HG03045 (cell line): ENCODE results near the gene PRPF38A.

Source experiments
- ATAC-seq: cut with Tn5 transposase; IDR thresholded peaks from one replicate; pipeline ENCODE4 v1.9.1; 2021; ENCODE audit warnings: mild to moderate bottlenecking, moderate library complexity; ENCODE audit not compliant: unreplicated experiment

The PRPF38A gene

DNA sequence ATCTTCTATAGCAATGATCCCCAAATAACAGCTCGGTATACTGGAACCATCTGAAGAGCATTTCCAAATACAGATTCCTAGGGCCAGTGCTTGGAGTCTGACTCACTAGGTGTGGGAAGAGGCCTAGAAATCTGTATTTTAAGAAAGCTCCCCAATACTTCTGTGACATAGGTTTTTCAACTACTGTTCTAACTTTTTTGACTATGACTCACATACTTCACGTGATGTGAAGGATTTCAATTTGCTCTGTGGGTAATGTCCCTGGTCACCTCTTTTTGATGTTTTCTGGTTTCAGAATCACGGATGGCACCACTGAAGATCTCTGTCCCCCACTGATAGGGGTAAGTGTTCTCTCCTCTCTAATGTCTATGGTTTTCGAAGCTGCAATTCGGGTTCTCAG lies 11.2 kb upstream of the PRPF38A start:
- no peak for ATAC-seq

DNA sequence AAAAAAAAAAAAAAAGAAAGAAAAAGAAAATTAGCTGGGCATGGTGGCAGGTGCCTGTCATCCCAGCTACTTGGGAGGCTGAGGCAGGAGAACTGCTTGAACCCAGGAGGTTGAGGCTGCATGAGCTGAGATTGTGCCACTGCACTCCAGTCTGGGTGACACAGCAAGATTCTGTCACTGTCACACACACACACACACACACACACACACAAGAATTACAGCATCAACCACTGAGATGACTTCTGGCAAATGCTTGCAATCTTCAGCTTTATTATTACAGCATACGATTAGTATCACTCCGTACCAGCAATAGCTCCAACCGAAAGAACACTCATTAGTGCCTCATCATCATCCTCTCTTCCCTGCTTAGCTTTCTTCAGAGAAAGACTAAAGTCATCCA lies 4.8 kb upstream of the PRPF38A start:
- no peak for ATAC-seq

DNA sequence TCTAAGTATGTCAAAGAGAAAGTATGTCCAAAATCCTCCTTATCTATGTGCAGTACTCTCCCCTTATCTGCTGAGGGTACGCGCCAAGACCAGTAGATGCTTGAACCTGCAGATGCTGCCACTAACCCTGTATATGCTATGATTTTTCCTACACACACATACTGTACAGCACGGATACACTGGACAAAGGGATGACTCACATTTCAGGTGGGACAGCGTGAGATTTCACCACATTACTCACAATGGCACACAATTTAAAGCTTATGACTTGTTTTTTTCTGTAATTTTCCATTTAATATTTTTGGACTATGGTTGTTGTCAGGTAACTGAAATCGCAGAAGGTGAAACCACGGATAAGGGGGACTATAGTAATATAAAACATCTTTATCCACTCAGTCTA lies 4.3 kb upstream of the PRPF38A start:
- ATAC-seq = no peak

DNA sequence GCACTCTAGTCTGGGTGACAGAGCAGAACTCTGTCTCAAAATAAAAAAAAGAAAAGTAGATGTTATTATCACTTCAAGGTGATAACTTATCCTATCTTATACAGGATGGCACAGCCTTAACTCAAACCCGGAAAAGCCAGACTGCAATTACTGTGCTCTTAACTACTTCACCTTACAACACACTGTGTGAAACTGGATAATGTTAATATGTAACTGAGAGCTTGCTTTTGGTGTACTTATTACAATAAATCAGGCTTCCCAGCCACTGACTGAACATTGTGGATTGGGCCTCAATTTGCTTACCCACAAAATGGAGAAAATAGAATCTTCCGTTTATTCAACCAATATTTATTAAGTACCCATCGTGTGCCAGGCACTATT lies 1.6 kb upstream of the PRPF38A start:
- ATAC-seq = no peak

DNA sequence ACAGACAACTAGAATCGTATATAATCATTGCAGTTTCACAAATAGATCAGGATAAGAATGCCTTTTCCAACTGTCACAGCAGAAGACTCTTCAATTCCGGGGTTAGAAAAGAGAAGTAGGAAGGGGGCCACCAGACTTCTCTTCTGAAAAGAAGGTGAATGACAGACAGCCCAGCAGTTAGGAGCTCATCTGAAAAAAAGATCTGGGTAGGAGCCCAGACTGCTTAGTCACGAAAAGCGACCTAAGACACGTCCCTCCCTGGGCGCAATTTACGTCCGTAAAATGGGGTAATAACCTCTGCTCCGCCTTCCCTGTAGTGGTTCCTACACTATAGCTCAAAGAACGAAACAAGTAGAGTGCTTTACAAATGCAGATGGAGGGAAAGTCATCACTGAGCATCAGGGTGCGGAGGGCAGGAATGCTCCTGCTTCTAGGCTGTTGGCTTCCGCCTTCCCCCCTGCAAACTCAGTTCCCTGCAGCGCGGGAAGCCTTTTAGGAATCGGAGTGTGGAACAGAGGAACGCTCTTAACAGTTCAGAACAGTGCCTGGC lies 761 bp upstream of the PRPF38A start:
- peak; percentile 30 for ATAC-seq

DNA sequence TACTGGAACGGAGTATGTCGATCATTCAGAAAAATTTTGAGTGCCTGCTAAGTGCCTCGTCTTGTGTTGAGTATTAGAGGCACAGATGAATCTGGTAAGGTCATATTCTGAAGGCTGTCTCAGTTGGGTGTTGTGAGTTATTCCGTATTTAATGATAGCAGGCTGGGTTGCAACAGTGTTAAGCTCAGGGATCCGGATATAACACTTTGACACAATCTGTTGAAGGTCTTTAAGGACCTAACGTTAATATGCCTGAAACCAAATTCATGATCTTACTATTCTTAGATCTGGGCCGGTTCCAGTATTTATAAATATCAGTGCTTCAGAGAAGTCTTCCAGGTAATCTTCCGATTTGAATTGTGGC lies 555 bp downstream of the PRPF38A start:
- no peak for ATAC-seq

DNA sequence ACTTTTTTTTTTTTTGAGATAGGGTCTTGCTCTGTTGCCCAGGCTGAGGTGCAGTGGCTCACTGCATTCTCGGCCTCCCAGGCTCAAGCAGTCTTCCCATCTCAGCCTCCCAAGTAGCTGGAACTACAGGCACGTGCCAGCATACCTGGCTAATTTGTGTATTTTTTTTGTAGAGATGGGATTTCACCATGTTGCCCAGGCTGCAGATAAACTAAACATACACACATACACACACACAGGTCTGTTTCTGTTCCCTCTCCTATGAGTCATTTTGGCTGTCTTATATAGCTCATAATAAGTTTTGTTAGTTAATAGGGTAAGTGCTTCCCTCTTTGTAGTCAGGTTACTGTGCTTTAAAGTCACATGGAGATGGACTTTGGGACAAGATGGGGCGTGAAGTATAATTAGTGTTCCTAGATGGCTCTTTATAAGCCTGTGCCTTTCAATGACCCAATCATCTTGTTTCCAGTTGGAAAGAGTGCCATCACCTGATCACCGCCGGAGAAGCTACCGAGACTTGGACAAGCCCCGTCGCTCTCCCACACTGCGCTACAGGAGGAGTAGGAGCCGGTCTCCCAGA lies 9.1 kb downstream of the PRPF38A start:
- no peak for ATAC-seq

DNA sequence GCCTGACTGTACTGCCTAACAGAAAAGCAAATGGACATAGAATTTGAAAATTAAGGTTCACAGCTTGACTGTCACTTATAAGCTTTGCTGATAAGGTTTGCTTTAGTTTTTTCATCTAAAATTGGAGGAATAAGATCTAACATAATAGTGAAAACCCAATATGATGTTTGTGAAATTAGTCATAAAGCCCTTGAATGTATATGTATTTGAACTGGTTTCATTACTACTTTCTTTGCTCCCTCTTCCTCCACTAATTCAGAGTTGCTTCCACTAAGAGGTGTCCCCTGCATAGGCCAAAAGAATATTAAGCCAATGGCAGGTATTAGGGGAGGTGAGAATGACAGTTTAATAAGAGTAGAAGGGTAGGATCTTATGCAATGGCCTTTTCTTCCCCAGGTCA lies 10.5 kb downstream of the PRPF38A start:
- ATAC-seq = no peak

DNA sequence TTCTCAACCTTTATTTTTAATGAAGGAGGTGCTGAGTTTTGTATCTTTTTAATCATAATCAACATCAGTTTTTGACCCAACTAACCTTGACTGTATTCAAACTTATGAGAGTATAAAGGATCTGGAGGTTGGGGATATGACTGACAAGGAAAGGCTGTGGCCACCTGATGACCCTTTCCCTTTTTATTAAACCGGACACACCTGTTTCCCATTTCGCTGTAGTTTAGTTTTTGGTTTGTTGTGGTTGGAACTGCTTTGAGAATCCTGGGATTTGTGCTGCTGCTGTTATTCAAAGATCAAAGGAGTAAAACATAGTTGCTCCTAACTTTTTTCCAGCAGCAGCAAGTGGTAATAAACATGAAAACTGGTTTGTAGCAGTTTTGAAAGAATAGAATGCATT lies 12.4 kb downstream of the PRPF38A start:
- no peak for ATAC-seq

DNA sequence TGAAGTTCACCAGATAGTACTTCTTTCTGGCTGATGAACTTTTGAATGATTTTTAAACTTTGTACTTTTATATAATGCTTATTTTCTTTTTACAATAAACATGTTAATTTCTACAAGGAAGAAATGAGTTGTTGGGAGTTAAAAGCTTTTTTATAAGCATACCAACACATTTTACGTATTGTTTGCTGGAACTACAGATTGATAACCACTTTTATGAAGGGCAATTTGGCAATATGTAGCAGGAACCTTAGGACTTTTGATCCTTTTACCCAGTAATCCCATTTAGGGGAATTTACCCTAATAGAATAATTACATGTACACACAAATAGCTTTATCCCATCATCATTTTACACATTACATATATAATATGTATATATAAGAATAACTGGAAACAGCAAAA lies 16.3 kb downstream of the PRPF38A start:
- ATAC-seq = no peak

DNA sequence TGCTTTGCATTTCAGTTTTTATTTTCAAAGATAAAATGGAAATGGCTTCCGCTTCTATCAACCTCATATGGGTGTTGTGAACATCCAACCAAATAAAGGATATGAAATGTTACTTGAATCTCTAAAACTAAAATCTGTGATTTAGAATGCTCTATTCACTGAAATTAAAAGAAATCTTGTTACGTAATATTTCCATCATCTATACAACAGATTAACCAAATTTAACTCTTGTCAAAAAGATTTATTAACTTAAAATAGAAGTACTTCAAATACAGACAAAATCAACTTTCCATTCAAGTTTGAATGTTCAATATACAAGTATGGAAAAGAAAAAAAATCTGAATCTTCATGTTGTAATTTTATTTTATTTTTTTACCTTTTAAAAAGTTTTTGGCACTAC lies 18.7 kb downstream of the PRPF38A start:
- no peak for ATAC-seq

DNA sequence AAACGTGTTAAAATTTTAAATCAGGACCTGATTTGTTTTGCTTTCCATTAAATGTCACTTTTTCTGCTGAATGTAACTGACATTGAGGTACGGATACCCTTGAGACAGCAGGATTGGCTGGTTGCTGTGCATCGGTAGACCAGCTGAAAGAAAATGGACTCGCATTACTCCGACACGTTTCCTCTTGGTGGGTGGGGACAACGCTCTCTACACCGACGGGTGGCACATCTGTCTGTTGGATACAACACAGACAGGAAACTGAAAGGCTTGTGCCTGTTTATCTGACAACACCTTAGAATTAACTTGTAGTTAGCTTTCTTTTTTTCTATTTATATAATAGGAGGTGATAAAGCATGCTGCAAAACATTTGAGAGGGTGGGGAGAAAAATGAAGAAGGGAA lies 19.4 kb downstream of the PRPF38A start:
- no peak for ATAC-seq

DNA sequence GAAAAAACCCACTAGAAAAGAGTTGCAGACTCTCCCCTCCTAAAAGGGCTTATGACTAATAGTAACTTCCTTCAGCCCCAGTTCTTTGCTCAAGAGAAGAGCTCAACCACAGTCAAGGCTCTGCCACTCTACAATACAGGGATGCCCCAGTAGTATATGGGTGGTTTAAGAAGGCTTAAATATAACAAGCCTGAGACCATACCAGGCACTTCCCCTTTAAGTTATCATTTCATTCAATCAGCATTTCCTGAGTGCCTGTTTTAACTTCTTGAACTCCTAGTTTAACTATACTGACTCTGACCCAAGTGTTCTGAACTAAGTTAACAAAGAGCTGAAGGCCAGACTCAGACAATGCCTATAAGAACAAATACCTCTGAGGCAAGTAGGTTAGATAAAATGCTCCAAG lies 19.8 kb downstream of the PRPF38A start:
- ATAC-seq = no peak

DNA sequence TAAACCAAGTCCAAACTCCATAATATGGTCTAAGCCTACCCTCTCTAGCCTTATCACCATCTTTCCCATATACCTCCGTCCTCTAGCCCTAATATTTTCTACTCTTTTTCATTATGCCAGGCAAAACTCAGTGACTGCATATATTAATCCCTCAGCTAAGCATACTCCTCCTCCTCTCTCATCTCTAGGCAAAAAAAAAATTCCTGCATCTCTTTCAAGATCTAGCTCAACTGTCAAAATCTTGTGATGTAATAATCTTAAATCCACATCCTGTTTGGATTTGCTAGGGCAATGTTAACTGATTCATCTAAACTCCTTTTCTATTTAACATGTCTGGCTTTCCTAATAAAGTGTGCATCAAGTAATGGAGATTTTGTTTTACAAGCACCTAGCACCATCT lies 20.4 kb downstream of the PRPF38A start:
- ATAC-seq = no peak

DNA sequence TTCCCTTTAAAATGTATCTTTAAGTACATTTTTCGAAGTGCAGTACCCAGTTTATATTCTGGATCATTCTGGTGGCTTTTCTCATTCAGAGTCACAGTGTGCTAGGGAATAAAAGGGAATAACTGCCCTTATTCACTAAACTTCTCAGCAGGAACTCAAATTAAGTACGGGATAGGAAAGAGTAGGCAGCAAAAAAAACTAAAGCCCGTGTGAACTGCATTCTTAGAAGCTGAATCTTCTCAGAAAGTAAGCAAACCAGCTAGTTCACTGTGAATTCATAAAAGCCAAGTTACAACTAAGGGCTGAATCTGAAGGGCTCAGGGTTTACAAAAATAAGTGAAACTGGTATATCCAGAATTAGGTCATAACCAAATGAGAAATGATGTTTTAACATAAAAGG lies 22.0 kb downstream of the PRPF38A start:
- no peak for ATAC-seq

DNA sequence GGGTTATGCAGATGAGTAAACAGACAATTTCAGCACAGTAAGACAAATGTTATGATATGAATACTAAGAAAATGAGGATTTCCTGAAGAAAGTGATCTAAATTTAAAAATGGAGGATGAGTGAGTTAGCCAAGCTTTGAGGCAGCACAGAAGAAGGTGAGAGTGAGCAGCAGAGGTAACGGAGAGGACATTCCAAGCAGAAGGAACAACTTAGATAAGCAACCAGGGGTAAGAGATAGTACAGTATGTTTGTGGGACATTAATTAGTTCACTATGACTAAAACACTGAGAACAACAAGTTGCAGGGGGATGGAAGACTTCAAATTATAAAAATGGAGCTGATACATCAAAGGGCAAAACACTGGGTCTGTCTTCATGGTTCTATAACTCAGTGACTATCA lies 22.8 kb downstream of the PRPF38A start:
- no peak for ATAC-seq

DNA sequence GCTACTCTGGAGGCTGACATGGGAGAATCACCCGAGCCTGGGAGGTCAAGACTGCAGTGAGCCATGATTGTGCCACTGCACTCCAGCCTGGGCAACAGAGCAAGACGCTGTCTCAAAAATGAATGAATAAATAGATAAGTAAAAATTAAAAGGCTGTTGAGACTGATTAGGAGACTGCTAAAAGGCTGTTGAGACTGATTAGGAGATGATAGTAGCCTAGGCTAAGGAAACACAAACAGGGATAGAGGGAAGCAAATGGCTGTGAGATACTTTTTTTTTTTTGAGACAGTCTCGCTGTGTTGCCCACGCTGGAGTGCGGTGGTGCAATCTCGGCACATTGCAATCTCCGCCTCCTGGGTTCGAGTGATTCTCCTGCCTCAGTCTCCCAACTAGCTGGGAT lies 28.4 kb downstream of the PRPF38A start:
- no peak for ATAC-seq

DNA sequence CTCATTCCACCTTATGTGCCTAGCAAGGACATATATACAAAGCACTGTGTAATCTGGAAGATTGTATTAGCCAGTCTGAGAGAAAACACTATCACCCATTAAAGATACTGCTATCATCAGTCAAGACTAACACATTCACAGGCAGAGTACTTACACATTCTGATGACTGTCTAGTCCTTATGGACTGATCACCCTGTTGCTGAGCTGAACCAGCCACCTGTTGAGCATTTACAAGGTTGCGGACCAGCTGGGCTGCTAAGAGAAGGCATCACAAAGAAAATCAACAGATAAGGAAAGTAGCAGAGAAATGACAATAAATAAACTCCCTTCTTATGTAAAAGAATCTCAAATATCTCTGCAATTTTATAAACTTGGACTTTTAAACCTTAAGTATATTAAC lies 30.8 kb downstream of the PRPF38A start:
- no peak for ATAC-seq

DNA sequence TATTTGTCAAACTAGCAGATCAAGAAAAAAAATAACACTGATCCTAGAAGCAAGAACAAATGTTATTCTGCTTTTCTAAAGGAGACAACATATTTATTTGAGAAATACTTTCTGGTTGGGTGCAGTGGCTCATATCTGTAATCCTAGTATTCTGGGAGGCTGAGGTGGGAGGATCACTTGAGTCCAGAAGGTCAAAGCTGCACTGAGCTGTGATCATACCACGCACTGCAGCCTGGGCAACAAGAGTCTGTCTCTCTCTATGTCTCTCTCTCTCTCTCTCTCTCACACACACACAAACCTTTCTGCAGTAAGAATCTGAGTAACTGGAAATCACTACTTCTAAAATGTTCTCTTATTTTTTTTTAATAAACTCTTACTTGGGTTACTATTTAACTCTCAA lies 31.2 kb downstream of the PRPF38A start:
- ATAC-seq = no peak

DNA sequence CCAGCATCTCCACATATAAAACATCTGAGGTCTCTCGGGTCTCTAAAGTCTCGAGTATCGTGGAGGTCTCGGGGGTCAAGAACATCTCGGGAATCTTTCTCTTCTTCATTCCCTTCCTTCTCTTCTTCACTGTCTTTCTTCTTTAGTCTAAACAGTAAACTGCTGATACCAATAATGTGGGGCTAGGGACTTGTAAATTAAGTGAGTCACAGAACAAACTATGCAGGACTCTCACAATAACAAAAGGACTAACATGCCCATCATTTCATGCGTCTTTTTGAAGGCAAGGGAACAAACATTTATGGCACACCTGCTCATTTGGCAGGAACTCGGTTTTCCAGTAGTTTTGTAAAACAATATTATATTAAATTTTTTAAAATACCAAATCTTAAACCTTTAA lies 32.4 kb downstream of the PRPF38A start:
- ATAC-seq = no peak

DNA sequence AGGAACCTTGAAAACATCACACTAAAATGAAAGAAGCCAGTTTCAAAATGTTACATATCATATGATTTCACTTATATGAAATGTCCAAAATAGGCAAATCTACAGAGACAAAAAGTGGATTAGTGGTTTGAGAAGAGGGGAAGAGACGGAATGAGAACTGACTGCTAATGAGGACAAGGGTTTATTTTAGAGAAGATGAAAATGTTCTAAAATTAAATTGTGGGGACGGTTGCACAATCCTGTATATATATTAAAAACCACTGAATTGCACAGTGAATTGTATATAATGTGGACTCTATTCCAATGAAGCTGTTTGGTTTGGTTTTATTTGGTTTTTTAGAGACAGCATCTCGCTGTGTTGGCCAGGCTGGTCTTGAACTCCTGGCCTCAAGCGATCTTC lies 35.6 kb downstream of the PRPF38A start:
- ATAC-seq = no peak

DNA sequence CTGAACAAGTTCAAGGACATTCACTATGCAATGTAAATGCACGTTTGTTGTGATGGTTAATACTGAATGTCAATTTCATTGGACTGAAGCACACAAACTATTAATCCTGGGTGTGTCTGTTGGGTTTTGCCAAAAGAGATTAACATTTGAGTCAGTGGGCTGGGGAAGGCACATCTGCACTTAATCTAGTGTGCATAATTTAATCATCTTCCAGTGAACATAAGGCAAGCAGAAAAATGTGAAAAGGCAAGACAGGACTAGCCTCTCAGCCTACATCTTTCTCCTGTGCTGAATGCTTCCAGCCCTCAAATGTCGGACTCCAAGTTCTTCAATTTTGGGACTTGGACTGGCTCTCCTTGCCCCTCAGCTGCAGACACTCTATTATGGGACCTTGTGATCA lies 40.1 kb downstream of the PRPF38A start:
- no peak for ATAC-seq

DNA sequence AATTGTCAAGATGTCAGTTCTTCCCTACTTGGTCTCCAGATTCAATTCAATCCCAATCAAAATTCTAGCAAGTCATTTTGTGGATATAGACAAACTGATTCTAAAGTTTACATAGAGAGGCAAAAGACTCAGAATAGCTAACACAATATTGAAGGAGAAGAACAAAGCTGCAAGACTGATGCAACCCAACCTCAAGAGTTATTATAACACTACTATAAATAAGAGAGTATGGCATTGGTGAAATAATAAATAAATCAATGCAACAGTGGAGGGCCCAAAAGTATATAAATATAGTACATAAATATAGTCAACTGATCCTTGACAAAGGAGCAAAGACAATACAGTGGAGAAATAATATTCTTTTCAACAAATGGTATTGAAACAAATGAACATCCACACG lies 49.7 kb downstream of the PRPF38A start:
- no peak for ATAC-seq

DNA sequence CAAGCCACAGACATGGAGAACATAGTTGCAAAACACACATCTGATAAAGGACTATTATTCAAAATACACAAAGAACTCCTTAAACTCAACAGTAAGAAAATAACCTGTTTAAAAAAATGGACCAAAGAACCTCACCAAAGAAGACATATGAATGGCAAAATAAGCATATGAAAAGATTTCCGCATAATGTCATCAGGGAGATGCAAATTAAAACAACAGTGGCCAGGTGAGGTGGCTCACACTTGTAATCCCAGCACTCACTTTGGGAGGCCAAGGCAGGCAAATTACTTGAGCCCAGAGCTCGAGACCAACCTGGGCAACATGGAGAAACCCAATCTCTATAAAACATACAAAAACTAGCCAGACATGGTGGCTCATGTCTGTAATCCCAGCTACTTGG lies 50.4 kb downstream of the PRPF38A start:
- ATAC-seq = no peak
